Suppressor macrophage treated with lipopolysaccharide for 4 hours (primary cell): ENCODE measurements around the gene LGI4.

Experiments
- DNase-seq: peaks from one replicate; pipeline ENCODE4 v3.0.0-alpha.2; 2020

LGI4 gene

GRCh38 chr19:35122687-35123551, 11.9 kb downstream of the LGI4 start:
- DNase-seq = no peak

DNA sequence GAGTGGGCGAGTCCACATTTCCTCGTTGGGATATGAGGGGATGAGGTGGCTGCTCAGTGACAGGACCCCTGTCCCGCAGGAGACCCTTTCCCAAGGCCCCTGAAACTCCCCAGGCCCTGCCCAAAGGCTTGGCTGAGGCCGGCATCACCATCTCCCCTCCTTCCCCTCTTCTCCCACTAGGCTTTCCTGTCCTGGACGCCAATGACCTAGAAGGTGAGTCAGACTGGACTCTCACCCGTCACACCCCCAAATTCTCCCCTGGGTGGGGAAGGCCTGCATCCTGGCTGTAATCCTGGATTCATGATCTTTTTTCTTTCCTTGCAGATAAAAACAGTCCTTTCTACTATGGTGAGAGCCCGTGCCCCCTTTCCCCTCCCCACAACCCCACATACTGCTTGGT, 14.0 kb downstream of the LGI4 start:
- peak; percentile 21 for DNase-seq

GRCh38 chr19:35120492-35120891, 14.4 kb downstream of the LGI4 start:
- DNase-seq = peak; percentile 96

DNA sequence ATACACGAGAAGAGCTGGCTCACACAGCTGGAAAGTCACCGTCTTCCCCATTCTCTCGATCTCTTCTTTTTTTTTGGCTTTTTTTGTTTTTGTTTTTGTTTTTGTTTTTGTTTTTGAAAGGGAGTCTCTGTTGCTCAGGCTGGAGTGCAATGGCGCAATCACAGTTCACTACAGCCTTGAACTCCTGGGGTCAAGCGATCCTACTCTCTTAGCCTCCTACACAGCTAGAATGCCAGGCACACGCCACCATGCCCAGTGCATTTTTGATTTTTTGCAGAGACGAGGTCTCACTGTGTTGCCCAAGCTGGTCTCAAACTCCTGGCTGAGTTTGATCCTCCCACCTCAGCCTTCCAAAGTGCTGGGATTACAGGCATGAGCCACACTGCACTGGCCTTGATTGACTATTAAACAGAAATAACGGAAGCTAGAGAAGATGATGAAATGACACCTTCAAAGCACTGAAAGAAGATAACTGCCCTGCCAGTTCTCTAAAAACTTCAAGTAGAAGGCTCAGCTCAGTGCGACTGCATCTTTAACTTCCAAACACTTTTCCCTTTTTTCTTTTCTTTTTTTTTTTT, 15.2 kb downstream of the LGI4 start:
- DNase-seq = peak; percentile 27

DNA sequence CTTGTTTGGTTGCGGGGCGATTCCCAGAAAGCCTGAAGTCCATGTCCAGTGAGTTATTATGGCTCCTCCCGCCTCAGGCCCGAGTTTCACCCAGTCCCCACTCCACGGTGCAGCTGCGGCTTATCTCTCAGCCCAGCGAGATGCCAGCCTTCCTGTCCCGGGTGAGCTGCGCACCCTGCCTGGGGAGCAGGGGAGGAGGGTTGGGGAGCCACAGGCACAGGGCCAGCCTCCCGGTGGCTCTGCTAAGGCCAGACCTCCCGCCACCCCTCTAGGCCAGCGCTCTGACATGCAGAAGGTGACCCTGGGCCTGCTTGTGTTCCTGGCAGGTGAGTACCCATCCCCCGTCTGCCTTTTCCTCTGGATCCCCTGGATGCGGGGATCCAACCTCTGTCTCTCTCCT, 15.8 kb downstream of the LGI4 start:
- no peak for DNase-seq

DNA sequence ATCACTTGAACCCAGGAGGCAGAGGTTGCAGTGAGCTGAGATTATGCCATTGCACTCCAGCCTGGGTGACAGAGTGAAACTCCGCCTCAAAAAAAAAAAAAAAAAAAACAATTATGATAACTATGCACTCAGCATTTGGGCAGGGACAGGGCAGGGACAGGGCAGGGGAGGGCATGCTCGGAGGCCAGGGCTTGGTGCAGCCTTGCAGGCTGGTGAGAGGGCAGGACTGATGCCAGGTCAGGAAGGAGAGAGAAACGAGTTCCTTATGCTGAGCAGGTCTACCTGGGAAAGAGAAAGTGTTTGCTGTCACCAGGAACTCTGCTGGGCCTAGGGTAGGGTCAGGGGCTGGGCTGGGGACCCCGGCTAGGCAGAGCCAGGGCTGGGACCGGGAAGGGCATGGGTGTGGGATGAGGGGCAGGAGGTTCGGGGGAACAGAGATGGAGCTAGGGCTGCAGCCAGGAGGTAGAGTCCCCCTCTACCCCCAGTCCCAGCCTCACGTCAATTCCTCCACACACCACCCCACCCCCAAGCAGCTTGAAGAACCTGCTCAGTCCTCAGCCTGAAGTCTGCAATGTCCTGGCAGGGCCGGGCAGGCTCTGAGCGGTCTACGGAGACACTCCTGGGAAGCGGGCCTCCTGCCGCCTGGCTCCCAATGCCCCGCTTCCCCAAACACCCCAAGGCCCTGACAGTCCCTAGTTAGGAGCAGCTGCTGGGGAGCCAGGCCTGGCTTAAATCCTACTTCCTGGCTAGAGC, 16.4 kb downstream of the LGI4 start:
- DNase-seq = no peak

- DNase-seq = no peak
Measured at GRCh38 chr19:35117799-35118198, 17.1 kb downstream of the LGI4 start.

- DNase-seq = no peak
Measured at GRCh38 chr19:35117116-35117515, 17.7 kb downstream of the LGI4 start.

DNA sequence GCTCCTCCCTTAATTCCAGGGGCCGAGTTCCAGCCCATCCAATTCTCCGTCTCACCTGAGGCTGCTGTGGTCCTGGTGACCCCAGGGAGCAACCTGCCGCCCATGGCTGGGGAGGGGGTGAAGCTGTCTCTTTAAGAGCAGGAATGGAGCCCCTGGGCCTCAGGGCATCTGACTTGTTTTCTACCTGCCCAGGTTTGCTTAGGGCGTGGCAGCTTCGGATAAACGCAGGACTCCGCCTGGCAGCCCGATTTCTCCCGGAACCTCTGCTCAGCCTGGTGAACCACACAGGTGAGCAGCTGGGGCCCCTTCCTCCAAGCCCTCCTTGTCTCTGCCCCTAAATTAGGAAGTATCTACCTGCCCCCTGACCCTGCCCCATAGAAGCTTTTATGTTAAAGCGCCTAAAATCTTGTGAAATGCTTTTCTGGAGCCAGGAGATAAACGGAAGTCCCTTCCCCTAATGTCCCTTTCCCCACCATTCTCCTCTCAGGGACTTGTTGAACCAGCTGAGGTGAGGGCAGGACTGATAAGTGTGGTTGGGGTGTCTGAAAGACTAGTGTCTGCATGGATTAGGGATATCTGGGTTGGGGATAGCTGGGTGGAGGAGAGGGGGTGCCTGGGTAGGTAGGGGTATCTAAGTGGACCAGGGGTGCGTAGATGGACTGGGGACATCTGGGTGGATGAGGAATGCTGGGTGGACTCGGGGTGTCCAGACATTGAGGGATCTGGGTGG, 18.6 kb downstream of the LGI4 start:
- no peak for DNase-seq

GRCh38 chr19:35115177-35115951, 19.5 kb downstream of the LGI4 start, which contains the start of gene FXYD3:
Gene FXYD3 (plus strand): TSS chr19:35115823. CDS start chr19:35119377, 3,554 bp downstream.
- no peak for DNase-seq

DNA sequence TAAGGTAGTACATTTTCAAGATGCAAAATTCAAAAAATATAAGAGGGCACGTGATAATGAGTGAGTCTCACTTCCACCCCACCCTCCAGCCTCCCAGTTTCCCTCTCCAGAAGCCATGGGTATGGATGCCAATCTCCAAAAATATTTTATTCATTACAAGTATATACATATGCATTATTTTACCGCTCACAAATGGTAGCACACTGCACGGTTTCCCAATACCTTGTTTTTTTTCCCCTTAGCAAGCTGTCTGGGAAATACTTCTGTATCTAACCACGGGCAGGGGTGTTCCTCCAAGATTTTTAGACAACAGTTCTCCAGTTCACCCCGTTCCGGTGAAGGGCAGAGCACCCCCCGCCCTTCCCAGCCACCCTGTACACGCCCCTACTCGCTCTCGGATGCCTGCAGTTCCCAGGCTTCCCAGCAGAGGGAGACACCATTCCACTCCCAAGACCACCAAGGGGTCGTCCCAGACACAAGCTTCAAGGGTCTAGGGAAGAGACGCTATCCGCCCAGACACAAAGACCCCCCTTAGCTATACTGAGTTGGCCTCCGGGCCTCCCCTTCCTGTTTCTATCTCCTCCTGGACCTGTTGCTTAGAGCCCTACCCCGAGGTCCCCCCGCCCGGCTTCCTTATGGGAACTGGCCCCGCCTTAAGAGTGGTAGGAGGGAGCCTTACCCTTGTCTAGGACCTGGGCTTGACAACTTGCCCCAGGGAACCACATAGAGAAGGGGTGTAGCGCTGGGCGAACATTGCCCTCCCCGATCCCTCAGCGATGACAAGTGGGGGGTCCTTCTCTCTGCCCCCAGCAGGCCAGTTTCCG, 20.3 kb downstream of the LGI4 start:
- peak; percentile 59 for DNase-seq

DNA sequence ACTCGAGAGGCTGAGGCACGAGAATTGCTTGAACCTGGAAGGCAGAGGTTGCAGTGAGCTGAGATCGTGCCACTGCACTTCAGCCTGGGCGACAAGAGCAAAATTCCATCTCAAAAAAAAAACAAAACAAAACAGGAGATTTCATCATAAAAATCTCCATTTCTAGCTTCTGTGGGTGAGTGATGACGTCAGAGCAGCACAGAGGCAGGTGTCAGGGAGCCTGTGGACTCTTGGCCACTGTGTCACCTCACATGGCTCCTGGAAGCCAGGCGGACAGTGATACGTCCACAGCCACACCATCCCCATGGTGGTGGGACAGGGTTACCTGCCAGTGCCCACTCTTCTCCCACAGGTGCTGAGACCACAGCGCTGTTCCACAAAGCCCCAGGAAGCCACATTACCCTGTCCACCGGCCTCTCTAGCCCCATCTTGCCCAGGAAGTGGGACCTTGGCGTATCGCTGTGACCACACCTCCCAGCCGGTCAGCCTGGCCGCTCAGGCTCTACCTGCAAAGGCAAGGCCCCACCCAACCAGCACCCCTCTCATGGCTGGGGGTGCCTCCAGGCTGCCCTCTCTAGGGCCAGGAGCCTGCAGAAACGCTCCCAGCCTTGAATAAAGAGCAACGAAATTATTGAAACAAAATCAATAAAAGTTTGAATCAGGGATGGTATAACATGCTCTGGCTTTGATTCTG, 21.7 kb downstream of the LGI4 start:
- no peak for DNase-seq

DNA sequence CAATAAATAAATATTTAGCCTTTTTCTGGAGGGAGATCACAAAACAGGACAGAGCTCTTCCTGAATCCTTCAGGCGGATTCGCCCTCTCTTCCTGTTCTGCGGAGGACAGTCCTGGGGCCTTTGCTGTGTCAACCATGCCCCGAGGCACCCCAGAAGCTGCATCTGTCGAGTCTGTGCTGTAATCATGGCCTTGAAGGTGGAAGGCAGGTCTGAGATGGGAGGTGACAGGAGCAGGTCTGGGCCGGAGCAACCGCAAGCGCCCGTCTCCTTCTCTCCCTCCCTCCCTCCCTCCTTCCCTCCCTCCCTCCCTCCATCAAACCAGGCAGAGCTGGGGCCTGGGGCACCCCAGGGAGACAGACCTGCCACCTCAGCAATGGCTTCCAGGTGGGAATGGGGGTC, 23.9 kb downstream of the LGI4 start:
- DNase-seq = no peak

DNA sequence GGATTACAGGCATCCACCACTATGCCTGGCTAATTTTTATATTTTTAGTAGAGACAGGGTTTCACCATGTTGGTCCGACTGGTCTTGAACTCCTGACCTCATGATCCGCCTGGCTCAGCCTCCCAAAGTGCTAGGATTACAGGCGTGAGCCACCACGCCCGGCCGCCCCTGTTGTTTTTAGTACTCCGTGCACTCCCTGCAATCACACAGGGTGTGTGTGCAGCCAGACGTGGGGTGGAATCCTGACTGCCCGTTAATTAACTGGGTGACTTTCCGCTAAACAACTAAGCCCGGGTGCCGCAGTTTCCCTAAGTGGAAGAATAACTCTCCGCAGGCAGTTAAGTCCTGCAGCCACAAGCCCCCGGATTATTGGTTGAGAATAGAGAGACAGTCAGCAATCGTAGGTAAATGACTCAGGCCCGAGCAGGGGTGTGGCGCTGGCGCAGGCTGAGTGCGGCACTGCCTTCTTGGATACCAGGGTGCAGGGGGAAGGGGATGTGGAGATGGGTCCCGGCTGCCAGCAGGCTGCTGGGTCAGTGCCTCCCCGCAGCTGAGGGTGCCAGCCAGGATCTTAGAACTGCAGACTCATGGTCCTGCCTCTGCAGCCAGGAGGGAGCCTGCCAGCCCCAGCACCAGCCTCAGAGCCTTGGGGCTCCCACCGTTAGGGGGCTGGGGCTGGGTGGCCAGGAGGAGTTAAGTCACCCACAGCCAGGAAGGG, 25.3 kb downstream of the LGI4 start:
- no peak for DNase-seq

GRCh38 chr19:35108730-35109129, 26.1 kb downstream of the LGI4 start:
- no peak for DNase-seq

DNA sequence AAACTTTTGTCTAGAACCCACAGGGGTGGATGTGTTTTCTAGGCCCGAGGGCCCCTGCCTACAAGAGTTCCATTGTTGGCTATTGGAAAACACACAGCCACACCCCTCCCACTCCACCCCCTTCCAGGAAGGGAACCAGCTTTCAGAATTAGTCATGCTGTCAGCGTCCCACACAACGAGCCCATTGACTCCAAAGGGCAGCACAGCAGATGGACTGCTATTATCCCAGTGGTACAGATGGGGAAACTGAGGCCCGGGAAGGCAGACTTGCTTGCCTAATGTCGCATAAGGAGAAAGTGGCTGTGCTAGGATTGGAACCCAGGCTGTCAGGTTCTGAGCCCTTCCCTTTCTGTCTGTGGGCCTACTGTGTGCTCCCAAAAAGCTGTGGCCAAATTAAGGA, 27.3 kb downstream of the LGI4 start:
- DNase-seq = peak; percentile 64

DNA sequence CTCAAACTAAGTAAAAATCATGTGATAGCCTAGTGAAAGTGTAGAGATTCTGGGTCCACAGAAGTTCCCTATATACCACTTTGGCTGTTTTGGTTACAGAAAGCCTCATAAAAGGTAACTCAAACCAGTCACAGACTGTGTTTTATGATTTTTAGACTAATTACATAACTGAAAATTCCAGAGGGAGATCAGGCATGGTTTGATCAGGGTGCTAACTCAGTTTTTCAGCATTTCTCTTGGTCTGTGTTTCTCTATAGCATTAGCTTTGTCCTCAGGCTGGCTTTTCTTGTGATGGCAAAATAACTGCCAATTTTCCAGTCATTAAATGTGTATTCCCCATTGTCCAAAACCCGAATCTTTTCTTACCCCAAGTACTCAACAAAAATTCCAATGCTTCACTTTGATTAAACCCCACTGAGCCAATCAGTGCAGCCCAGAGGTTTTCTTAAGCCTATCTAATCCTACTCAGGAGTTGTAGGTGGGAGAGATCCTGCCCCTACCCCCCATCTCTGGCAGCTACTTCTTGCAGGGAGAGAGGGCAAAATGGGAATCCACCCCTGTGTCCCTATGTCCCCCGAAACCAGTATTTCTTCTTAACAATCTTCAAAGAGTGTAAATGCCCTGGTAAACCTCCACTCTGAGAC, 27.8 kb downstream of the LGI4 start:
- DNase-seq = no peak

DNA sequence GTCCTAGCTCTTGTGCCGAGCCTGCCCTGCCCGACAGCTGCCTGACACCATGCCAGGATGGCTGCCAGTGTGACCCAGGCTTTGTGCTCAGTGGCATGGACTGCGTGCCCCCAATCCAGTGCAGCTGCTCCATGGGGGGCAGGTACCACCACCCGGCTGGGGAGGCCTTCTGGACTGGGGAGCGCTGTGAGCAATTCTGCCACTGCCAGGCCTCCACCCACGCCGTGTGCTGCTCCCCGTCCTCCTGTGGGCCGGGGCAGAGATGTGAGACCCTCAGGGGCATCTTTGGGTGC, 28.6 kb downstream of the LGI4 start:
- DNase-seq = no peak

DNA sequence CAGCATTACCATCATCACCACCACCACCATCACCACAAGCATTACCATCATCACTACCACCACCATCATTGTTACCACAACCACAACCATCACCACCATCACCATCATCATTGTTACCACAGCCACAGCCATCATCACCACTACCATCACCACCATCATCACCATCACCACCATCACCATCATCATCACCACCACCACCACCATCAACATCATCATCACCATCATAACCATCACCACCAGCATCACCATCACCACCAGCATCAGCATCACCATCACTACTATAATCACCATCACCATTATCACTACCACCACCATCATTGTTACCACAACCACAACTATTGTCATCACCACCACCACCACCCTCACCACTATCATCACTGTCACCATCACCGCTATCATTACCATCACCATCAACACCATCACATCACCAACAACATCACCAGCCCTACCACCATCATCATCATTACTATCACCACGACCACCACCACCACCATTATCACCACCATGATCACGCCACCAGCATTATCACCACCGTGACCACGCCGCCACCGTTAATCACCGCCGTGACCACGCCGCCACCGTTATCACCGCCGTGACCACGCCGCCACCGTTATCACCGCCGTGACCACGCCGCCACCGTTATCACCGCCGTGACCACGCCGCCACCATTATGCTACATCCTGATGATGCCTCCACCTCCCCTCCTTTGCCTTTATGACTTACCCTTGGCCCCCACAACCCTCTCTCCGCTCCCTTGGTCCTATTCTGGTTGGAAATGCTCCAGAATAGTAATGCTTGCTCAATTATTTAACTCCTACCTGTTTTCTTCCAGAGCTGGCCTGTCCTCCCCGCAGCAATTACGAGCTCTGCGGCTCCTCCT, 29.2 kb downstream of the LGI4 start:
- no peak for DNase-seq
